ENCODE results near the gene RBPMS2. TPM values are rescaled to one million over a fixed set of nuclear protein-coding genes. Genes with fewer than 3 reads are reported as not detected.
A peak's percentile ranks its signal among the peaks of the same experiment; 100 is the strongest.

Gene RBPMS2
- total RNA-seq, 1 donor from 2014 or later, result 3.7 TPM

- no peaks in the 10 kb centered on the region for H3K9me3 ChIP-seq
- peaks cover 82% of the 10 kb centered on the region for H3K4me1 ChIP-seq
- no peaks in the 10 kb centered on the region for H3K36me3 ChIP-seq
- H3K27ac ChIP-seq, result peak overlapping the region; percentile 64
- no peak for DNase-seq (ENCODE audit: extremely low spot score in 2 of 2)
- no peaks in the 10 kb centered on the region for H3K27me3 ChIP-seq
- peak overlapping the region; percentile 2 to 6 for H3K4me3 ChIP-seq
- intact Hi-C loops (cut with DNase I), result no loop called here
- TF ChIP-seq CTCF (IDR thresholded peaks at IDR 0.05), result no peak
- TF ChIP-seq POLR2AphosphoS5 (IDR thresholded peaks at IDR 0.05; ENCODE audit: insufficient read depth in 1 of 2, low read depth in 1 of 2), result no peak
- no peak for TF ChIP-seq POLR2A (IDR thresholded peaks at IDR 0.05)
Measured at GRCh38 chr15:64699751-64700388, 75.5 kb downstream of the RBPMS2 start.

GRCh38 chr15:64698823-64699222 lies 76.6 kb downstream of the RBPMS2 start:
- H3K4me1 ChIP-seq, result peaks cover 91% of the 10 kb centered on the region
- DNase-seq (ENCODE audit: extremely low spot score in 2 of 2), result no peak

GRCh38 chr15:64697911-64698369 lies 77.4 kb downstream of the RBPMS2 start:
- Histone ChIP-seq H3K27ac (peak overlapping the region; percentile 64), H3K27me3 (no peaks in the 10 kb centered on the region), H3K4me1 (peaks cover 96% of the 10 kb centered on the region), H3K4me3 (no peak overlapping the region), H3K9me3 (no peaks in the 10 kb centered on the region), H3K36me3 (no peaks in the 10 kb centered on the region)
- DNase-seq (ENCODE audit: extremely low spot score in 2 of 2), result no peak
- intact Hi-C loops (cut with DNase I), result no loop called here
- TF ChIP-seq CTCF (IDR thresholded peaks at IDR 0.05) (no peak), POLR2AphosphoS5 (IDR thresholded peaks at IDR 0.05; ENCODE audit: insufficient read depth in 1 of 2, low read depth in 1 of 2) (no peak), POLR2A (IDR thresholded peaks at IDR 0.05) (no peak)

More at GRCh38 chr15:64698823-64699222, 76.6 kb downstream of the RBPMS2 start:
- Histone ChIP-seq H3K27me3 (no peaks in the 10 kb centered on the region), H3K9me3 (no peaks in the 10 kb centered on the region), H3K4me3 (no peak overlapping the region), H3K27ac (peak overlapping the region; percentile 64), H3K36me3 (no peaks in the 10 kb centered on the region)
- intact Hi-C loops (cut with DNase I), result no loop called here
- TF ChIP-seq POLR2A (IDR thresholded peaks at IDR 0.05) (no peak), CTCF (IDR thresholded peaks at IDR 0.05) (no peak), POLR2AphosphoS5 (IDR thresholded peaks at IDR 0.05; ENCODE audit: insufficient read depth in 1 of 2, low read depth in 1 of 2) (no peak)

- H3K27ac ChIP-seq, result no peak overlapping the region
- H3K4me1 ChIP-seq, result peaks cover 94% of the 10 kb centered on the region
- intact Hi-C loops (cut with DNase I), result no loop called here
- no peak overlapping the region for H3K4me3 ChIP-seq
- TF ChIP-seq CTCF (IDR thresholded peaks at IDR 0.05) (no peak), POLR2A (IDR thresholded peaks at IDR 0.05) (no peak), POLR2AphosphoS5 (IDR thresholded peaks at IDR 0.05; ENCODE audit: insufficient read depth in 1 of 2, low read depth in 1 of 2) (no peak)
- no peaks in the 10 kb centered on the region for H3K9me3 ChIP-seq
- no peaks in the 10 kb centered on the region for H3K27me3 ChIP-seq
- no peak for DNase-seq (ENCODE audit: extremely low spot score in 2 of 2)
- no peaks in the 10 kb centered on the region for H3K36me3 ChIP-seq
Measured at GRCh38 chr15:64696481-64696880, 78.9 kb downstream of the RBPMS2 start.

- Histone ChIP-seq H3K27ac (peak overlapping the region; percentile 24), H3K27me3 (no peaks in the 10 kb centered on the region), H3K36me3 (no peaks in the 10 kb centered on the region), H3K4me3 (no peak overlapping the region), H3K4me1 (peaks cover 92% of the 10 kb centered on the region), H3K9me3 (no peaks in the 10 kb centered on the region)
- DNase-seq (ENCODE audit: extremely low spot score in 2 of 2), result no peak
- TF ChIP-seq CTCF (IDR thresholded peaks at IDR 0.05) (no peak), POLR2A (IDR thresholded peaks at IDR 0.05) (no peak), POLR2AphosphoS5 (IDR thresholded peaks at IDR 0.05; ENCODE audit: insufficient read depth in 1 of 2, low read depth in 1 of 2) (no peak)
- intact Hi-C loops (cut with DNase I), result no loop called here
Measured at GRCh38 chr15:64695561-64695992, 79.8 kb downstream of the RBPMS2 start.
